Neural crest cell (in vitro differentiated cells): ENCODE results near the gene CTTN. TPM values are rescaled to one million over a fixed set of nuclear protein-coding genes. Genes with fewer than 3 reads are reported as not detected.
A peak's percentile ranks its signal among the peaks of the same experiment; 100 is the strongest.

Experiments used
- DNase-seq: peaks from one replicate; pipeline ENCODE4 v3.0.0; 2021; ENCODE audit warnings: low read depth, mixed read lengths, low spot score
- H3K27ac Mint-ChIP-seq: one replicate; pipeline ENCODE4 v1.8.0; 2021; ENCODE audit warnings: mild to moderate bottlenecking, mixed read lengths; ENCODE audit not compliant: unreplicated experiment
- H3K27me3 Mint-ChIP-seq: 2 replicates; pipeline ENCODE4 v1.8.0; 2021; ENCODE audit warnings: low read depth, mild to moderate bottlenecking, mixed read lengths
- H3K36me3 Mint-ChIP-seq: 2 replicates; pipeline ENCODE4 v1.8.0; 2021; ENCODE audit warnings: low read depth, mild to moderate bottlenecking, mixed read lengths
- H3K4me1 Mint-ChIP-seq: 2 replicates; pipeline ENCODE4 v1.8.0; 2021; ENCODE audit warnings: mixed read lengths
- H3K4me3 Mint-ChIP-seq: one replicate; pipeline ENCODE4 v1.8.0; 2021; ENCODE audit warnings: mild to moderate bottlenecking, mixed read lengths
- H3K9me3 Mint-ChIP-seq: 2 replicates; pipeline ENCODE4 v1.8.0; 2021; ENCODE audit warnings: mixed read lengths
- CTCF ChIP-seq: fragments of 200-600 bp; sonication (generic); conservative IDR thresholded peaks from 2 replicates; pipeline ENCODE4 v1.5.0; 2021; ENCODE audit warnings: antibody characterized with exemption, mild to moderate bottlenecking
- total RNA-seq: library from RNA; stranded (reverse); gene quantifications from 2 replicates; pipeline ENCODE4 v1.2.1, GENCODE V29; 2021

Gene CTTN
- total RNA-seq, 1 donor from 2014 or later = 146 TPM

DNA sequence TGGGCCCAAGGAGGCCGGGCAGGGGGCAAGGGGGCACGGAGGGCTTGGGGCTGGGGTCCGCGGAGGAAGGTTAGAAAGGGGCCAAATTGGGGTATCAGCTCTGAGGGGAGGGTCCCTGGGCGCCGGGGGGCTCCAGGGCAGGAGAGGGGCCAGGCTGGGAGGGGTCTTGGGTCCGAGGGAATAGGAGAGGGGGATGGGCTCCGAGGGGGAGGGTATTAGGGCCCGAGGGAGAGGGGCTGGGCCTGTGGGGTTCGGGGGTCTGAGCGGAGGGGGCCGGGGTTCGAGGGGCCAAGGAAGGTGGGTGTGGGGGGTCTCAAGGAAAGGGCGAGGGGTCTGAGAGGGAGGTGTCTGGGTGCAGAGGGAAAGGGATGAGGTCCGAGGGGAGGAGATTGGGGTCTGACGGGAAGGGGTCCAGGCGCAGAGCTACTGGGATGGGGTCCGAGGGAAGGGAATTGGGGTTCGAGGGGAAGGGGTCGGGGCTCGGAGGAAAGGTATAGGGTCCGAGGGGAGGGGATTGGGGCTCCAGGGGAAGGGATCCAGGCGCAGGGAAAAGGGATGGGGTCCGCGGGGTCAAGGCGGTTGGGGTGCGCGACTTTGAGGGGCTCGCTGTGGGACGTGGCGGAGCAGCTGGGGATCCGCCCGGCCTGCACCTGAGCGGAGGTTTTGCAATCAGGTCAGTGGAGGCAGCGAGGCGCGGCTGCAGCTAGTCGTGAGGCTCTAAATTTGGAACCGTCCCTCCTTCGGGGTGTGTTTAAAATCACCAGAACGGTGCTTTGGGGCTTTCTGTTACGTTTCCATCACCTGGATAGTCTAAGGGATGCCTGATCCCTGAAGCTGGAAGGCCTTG, 728 bp downstream of the CTTN start:
- H3K27me3 Mint-ChIP-seq = no peaks in the 10 kb centered on the region
- H3K36me3 Mint-ChIP-seq = peaks cover 2% of the 10 kb centered on the region
- H3K4me1 Mint-ChIP-seq = peaks cover 27% of the 10 kb centered on the region
- DNase-seq = no peak
- peak overlapping the region; percentile 85 for H3K4me3 Mint-ChIP-seq
- no peak overlapping the region for H3K27ac Mint-ChIP-seq
- no peak for TF ChIP-seq CTCF
- no peaks in the 10 kb centered on the region for H3K9me3 Mint-ChIP-seq

DNA sequence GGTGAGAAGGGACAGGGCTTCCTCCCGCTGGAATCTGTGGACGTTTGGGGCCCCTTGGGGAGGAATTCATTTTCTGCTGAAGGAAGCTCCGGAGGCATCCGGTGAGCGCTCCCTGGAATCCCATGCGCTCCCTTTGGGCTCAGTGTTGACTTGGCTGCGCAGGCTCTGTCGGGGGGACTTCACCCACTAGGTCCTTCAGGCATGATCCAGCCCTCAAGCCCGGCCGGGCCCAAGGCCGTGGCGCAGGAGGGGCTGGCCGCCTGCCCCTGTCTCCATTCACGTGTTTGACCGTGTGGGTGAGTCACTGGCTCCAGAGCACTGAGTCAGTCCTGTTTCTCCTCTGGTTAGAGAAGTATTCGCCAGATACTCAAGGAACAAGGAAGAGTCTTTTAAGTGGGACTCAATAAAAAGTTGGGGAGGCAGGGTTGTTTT, 1.4 kb downstream of the CTTN start:
- Mint-ChIP-seq H3K27me3 (no peaks in the 10 kb centered on the region), H3K9me3 (no peaks in the 10 kb centered on the region), H3K4me3 (peak overlapping the region; percentile 85), H3K4me1 (peaks cover 30% of the 10 kb centered on the region), H3K36me3 (peaks cover 2% of the 10 kb centered on the region), H3K27ac (peak overlapping the region; percentile 71)
- TF ChIP-seq CTCF = no peak
- DNase-seq = no peak

DNA sequence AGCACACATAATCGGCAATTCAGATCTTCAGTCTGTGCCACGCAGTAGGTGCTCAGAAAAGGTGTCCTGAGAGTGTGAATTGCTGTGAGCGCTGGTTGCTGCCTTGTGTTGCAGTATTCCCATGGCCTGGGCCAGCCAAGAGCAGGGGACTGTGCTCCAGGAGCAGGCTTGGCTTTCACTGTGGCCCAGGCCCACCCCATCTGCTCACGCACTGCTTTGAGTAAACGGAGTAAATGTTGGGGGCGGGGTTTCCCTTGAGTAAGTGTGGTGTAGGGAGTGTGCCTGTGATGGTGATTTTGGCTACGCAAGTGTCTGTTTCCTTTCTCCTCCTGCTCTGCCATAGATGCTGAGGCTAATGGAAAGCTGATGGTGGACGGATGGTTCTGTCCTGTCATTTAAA, 2.3 kb downstream of the CTTN start:
- Mint-ChIP-seq H3K27me3 (no peaks in the 10 kb centered on the region), H3K9me3 (no peaks in the 10 kb centered on the region), H3K4me3 (peak overlapping the region; percentile 85), H3K27ac (no peak overlapping the region), H3K4me1 (peaks cover 30% of the 10 kb centered on the region), H3K36me3 (peaks cover 2% of the 10 kb centered on the region)
- TF ChIP-seq CTCF = no peak
- DNase-seq = no peak

- TF ChIP-seq CTCF = no peak
- no peaks in the 10 kb centered on the region for H3K9me3 Mint-ChIP-seq
- no peak for DNase-seq
- peaks cover 2% of the 10 kb centered on the region for H3K36me3 Mint-ChIP-seq
- H3K27ac Mint-ChIP-seq = no peak overlapping the region
- H3K27me3 Mint-ChIP-seq = no peaks in the 10 kb centered on the region
- H3K4me1 Mint-ChIP-seq = peaks cover 29% of the 10 kb centered on the region
- H3K4me3 Mint-ChIP-seq = peak overlapping the region; percentile 54
Measured at GRCh38 chr11:70402016-70402415, 3.7 kb downstream of the CTTN start.

- Mint-ChIP-seq H3K9me3 (no peaks in the 10 kb centered on the region), H3K27me3 (no peaks in the 10 kb centered on the region), H3K4me1 (peaks cover 23% of the 10 kb centered on the region), H3K27ac (no peak overlapping the region), H3K36me3 (no peaks in the 10 kb centered on the region), H3K4me3 (peak overlapping the region; percentile 54)
- DNase-seq = no peak
- no peak for TF ChIP-seq CTCF
Measured at GRCh38 chr11:70402685-70403084, 4.4 kb downstream of the CTTN start.
